Nephron (organoid): ENCODE measurements around the gene TACR2.

Experiments used
- H3K27ac Mint-ChIP-seq, 3 experiments: 2 replicates each; pipeline ENCODE4 v1.8.0; 2020; ENCODE audit warnings: mixed read lengths in 3 of 3, mild to moderate bottlenecking in 2 of 3, moderate library complexity in 1 of 3
- H3K27me3 Mint-ChIP-seq: 2 replicates; pipeline ENCODE4 v1.8.0; 2021; ENCODE audit warnings: low read depth, mild to moderate bottlenecking, moderate library complexity, mixed read lengths
- H3K36me3 Mint-ChIP-seq: 2 replicates; pipeline ENCODE4 v1.8.0; 2020; ENCODE audit warnings: low read depth, mixed read lengths
- H3K4me1 Mint-ChIP-seq: 2 replicates; pipeline ENCODE4 v1.8.0; 2020; ENCODE audit warnings: mixed read lengths
- H3K4me3 Mint-ChIP-seq, 3 experiments: 2 replicates each; pipeline ENCODE4 v1.8.0; 2020; ENCODE audit warnings: mild to moderate bottlenecking in 3 of 3, mixed read lengths in 3 of 3, moderate library complexity in 2 of 3
- H3K9me3 Mint-ChIP-seq: 2 replicates; pipeline ENCODE4 v1.8.0; 2020; ENCODE audit warnings: mixed read lengths
- CTCF ChIP-seq, 3 experiments: fragments of 200-600 bp; sonication (generic); IDR thresholded peaks; one replicate each; pipeline ENCODE4 v1.5.0; 2021; ENCODE audit warnings: antibody characterized with exemption in 3 of 3; ENCODE audit not compliant: unreplicated experiment in 3 of 3

TACR2 gene

GRCh38 chr10:69406302-69406811 lies 10.4 kb downstream of the TACR2 start:
- no peaks in the 10 kb centered on the region for H3K9me3 Mint-ChIP-seq
- peaks cover 35% of the 10 kb centered on the region for H3K4me1 Mint-ChIP-seq
- peak overlapping the region; percentile 4 to 34 (median 15) for H3K4me3 Mint-ChIP-seq
- peaks cover 9% of the 10 kb centered on the region for H3K36me3 Mint-ChIP-seq
- peaks cover 1% of the 10 kb centered on the region for H3K27me3 Mint-ChIP-seq
- peak overlapping the region; percentile 62 to 85 (median 66) for H3K27ac Mint-ChIP-seq
- TF ChIP-seq CTCF (IDR thresholded peaks at IDR 0.05; ENCODE audit: unreplicated experiment in 3 of 3): no peak

GRCh38 chr10:69405221-69405620 lies 11.5 kb downstream of the TACR2 start:
- peaks cover 35% of the 10 kb centered on the region for H3K4me1 Mint-ChIP-seq
- H3K9me3 Mint-ChIP-seq: no peaks in the 10 kb centered on the region
- peak overlapping the region in 2 of 3 experiments; percentile 16 to 24 for H3K27ac Mint-ChIP-seq
- no peak for TF ChIP-seq CTCF (IDR thresholded peaks at IDR 0.05; ENCODE audit: unreplicated experiment in 3 of 3)
- H3K36me3 Mint-ChIP-seq: peaks cover 17% of the 10 kb centered on the region
- H3K4me3 Mint-ChIP-seq: no peak overlapping the region
- no peaks in the 10 kb centered on the region for H3K27me3 Mint-ChIP-seq

- Mint-ChIP-seq H3K36me3 (peaks cover 17% of the 10 kb centered on the region), H3K4me1 (peaks cover 35% of the 10 kb centered on the region), H3K9me3 (no peaks in the 10 kb centered on the region), H3K27me3 (no peaks in the 10 kb centered on the region), H3K4me3 (no peak overlapping the region), H3K27ac (no peak overlapping the region)
- TF ChIP-seq CTCF (IDR thresholded peaks at IDR 0.05; ENCODE audit: unreplicated experiment in 3 of 3): no peak
These were observed 11.9 kb downstream of the TACR2 start for GRCh38 chr10:69404786-69405185.

- no peak overlapping the region for H3K4me3 Mint-ChIP-seq
- peaks cover 40% of the 10 kb centered on the region for H3K4me1 Mint-ChIP-seq
- no peaks in the 10 kb centered on the region for H3K9me3 Mint-ChIP-seq
- peak overlapping the region; percentile 57 to 92 (median 83) for H3K27ac Mint-ChIP-seq
- peaks cover 6% of the 10 kb centered on the region for H3K27me3 Mint-ChIP-seq
- peaks cover 26% of the 10 kb centered on the region for H3K36me3 Mint-ChIP-seq
- TF ChIP-seq CTCF (IDR thresholded peaks at IDR 0.05; ENCODE audit: unreplicated experiment in 3 of 3): no peak
These were observed 13.2 kb downstream of the TACR2 start for GRCh38 chr10:69403519-69403918.

GRCh38 chr10:69403066-69403465 lies 13.7 kb downstream of the TACR2 start:
- H3K27ac Mint-ChIP-seq: peak overlapping the region in 2 of 3 experiments; percentile 83 to 92
- peaks cover 27% of the 10 kb centered on the region for H3K36me3 Mint-ChIP-seq
- peaks cover 6% of the 10 kb centered on the region for H3K27me3 Mint-ChIP-seq
- no peak for TF ChIP-seq CTCF (IDR thresholded peaks at IDR 0.05; ENCODE audit: unreplicated experiment in 3 of 3)
- H3K4me1 Mint-ChIP-seq: peaks cover 40% of the 10 kb centered on the region
- H3K9me3 Mint-ChIP-seq: no peaks in the 10 kb centered on the region
- H3K4me3 Mint-ChIP-seq: no peak overlapping the region

- peak overlapping the region in 2 of 3 experiments; percentile 20 to 83 for H3K27ac Mint-ChIP-seq
- no peak for TF ChIP-seq CTCF (IDR thresholded peaks at IDR 0.05; ENCODE audit: unreplicated experiment in 3 of 3)
- H3K4me1 Mint-ChIP-seq: peaks cover 43% of the 10 kb centered on the region
- peaks cover 6% of the 10 kb centered on the region for H3K27me3 Mint-ChIP-seq
- no peaks in the 10 kb centered on the region for H3K9me3 Mint-ChIP-seq
- no peak overlapping the region for H3K4me3 Mint-ChIP-seq
- H3K36me3 Mint-ChIP-seq: peaks cover 27% of the 10 kb centered on the region
These were observed 14.3 kb downstream of the TACR2 start for GRCh38 chr10:69402386-69402785.
